PC-9 (cell line): ENCODE measurements around the gene RNASE7.

ENCODE experiments used
- EZH2 ChIP-seq: fragments of 200-600 bp; sonication (generic); IDR thresholded peaks from 2 replicates; pipeline ENCODE4 v1.8.0; 2017; ENCODE audit warnings: antibody characterized with exemption, low read depth
- TF ChIP-seq, protein P1 (sequence below): fragments of 200-600 bp; sonication (generic); conservative IDR thresholded peaks from 2 replicates; pipeline ENCODE4 v1.6.1; 2017; ENCODE audit warnings: mixed run types, antibody characterized with exemption, mild to moderate bottlenecking, moderate library complexity

DNA sequence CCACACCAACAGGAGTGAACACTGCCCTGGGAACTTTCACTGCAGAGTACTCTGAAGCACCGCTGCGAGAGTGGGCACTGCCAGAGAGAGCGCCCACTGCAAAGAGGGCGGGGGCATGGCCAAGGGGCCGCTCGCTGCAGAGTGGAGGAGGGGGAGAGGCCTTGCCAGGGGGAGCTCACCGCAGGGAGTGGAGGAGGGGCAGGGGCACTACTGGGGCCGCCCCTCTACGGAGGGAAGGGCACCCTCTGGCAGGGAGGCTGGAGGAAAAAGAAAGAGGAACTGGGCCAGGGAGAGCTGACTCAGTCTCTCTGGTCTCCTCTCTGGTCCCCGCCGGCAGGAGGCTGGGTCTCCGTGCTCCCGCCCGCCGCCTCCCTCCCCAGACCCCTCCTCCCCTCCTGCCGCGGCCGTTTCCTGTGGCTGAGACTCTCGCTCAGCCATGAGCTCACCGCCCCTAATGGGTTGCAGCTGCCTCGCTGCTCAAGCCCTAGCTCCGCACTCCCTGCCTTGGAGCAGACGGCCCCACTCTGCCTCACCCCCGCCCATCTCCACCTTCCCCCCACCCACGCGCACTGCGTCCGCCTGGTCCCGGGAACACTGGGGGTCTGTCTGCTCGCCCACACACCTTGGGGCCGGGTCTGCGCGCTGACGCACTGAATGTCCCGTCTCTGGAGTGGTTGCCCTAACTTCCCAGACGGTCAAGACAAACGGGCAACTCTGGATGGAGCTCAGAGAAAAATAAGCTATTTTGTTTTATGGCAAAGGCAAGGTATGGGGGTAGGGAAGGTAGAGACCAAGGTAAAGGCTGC, 29.3 kb downstream of the RNASE7 start:
- TF ChIP-seq, protein P1, sequence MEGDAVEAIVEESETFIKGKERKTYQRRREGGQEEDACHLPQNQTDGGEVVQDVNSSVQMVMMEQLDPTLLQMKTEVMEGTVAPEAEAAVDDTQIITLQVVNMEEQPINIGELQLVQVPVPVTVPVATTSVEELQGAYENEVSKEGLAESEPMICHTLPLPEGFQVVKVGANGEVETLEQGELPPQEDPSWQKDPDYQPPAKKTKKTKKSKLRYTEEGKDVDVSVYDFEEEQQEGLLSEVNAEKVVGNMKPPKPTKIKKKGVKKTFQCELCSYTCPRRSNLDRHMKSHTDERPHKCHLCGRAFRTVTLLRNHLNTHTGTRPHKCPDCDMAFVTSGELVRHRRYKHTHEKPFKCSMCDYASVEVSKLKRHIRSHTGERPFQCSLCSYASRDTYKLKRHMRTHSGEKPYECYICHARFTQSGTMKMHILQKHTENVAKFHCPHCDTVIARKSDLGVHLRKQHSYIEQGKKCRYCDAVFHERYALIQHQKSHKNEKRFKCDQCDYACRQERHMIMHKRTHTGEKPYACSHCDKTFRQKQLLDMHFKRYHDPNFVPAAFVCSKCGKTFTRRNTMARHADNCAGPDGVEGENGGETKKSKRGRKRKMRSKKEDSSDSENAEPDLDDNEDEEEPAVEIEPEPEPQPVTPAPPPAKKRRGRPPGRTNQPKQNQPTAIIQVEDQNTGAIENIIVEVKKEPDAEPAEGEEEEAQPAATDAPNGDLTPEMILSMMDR = no peak
- TF ChIP-seq EZH2 = no peak
